ENCODE results near the gene PHTF2. TPM values are rescaled to one million over a fixed set of nuclear protein-coding genes. Genes with fewer than 3 reads are reported as not detected.

Gene PHTF2
- total and polyA plus RNA-seq, 12 donors = 12.8 to 29.1 (median 25.1) TPM

- H3K9me3 ChIP-seq = peaks cover 0 to 4% (median 0%) of the 10 kb centered on the region in 11 donors
- TF ChIP-seq, protein P1, sequence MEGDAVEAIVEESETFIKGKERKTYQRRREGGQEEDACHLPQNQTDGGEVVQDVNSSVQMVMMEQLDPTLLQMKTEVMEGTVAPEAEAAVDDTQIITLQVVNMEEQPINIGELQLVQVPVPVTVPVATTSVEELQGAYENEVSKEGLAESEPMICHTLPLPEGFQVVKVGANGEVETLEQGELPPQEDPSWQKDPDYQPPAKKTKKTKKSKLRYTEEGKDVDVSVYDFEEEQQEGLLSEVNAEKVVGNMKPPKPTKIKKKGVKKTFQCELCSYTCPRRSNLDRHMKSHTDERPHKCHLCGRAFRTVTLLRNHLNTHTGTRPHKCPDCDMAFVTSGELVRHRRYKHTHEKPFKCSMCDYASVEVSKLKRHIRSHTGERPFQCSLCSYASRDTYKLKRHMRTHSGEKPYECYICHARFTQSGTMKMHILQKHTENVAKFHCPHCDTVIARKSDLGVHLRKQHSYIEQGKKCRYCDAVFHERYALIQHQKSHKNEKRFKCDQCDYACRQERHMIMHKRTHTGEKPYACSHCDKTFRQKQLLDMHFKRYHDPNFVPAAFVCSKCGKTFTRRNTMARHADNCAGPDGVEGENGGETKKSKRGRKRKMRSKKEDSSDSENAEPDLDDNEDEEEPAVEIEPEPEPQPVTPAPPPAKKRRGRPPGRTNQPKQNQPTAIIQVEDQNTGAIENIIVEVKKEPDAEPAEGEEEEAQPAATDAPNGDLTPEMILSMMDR (IDR thresholded peaks at IDR 0.05) = no peak
- H3K36me3 ChIP-seq = no peaks in the 10 kb centered on the region
- WGBS, 2 donors = 81 to 88% methylated on average over 4 of the region's 4 CpGs
- ATAC-seq (no peak), DNase-seq (no peak)
- H3K4me3 ChIP-seq = no peak overlapping the region
- H3K4me1 ChIP-seq = no peaks in the 10 kb centered on the region
- H3K27ac ChIP-seq = no peak overlapping the region
- H3K27me3 ChIP-seq = no peaks in the 10 kb centered on the region
- intact Hi-C loops (cut with DNase I) = no loop called here
These were observed 204.1 kb downstream of the PHTF2 start for GRCh38 chr7:78002715-78003114.

DNA sequence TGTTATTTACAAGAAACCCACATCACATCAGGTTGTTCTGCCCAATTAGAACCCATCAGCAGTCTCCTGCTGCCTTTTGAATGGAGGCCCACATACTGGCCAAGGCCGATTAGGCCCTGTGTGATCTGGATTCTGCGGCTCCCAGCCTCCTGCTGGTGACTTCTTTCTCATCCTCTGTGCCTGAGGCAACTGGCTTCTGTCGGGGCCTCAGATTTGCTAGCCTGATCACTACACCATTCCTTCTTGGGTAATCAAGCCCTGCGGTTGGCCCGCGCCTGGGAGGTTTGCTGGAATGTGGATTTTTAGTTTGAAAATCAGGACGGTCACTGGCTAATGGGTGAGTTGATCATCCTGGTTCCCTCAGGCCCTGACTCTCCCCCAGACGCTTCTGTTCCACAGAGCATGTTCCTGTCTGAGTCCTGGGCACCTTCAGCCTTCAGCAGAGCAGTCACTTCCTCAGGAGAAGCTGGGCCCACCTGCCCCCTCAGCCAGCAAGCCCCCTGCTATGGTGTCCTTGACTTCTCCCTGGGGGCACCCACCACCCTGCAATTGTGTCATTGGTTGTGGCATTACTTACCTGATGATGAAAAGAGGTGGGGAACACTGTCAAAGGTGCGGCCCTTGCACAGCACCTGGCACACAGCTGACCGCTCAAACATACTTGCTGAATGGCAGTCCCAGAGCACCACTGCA lies 207.6 kb downstream of the PHTF2 start:
- Histone ChIP-seq H3K36me3 (no peaks in the 10 kb centered on the region), H3K4me1 (no peaks in the 10 kb centered on the region), H3K4me3 (no peak overlapping the region), H3K9me3 (peaks cover 0 to 3% (median 0%) of the 10 kb centered on the region in 11 donors), H3K27me3 (no peaks in the 10 kb centered on the region), H3K27ac (no peak overlapping the region)
- TF ChIP-seq, protein P1 (IDR thresholded peaks at IDR 0.05) = no peak
- 93 to 95% methylated on average over 10 of the region's 10 CpGs for WGBS, 2 donors
- ATAC-seq = no peak
- no peak for DNase-seq
- intact Hi-C loops (cut with DNase I) = no loop called here

Other genes with a start within 250 kb of the PHTF2 start
- gene RSBN1L, start 102.3 kb upstream of the PHTF2 start, total RNA-seq = 10 to 100 TPM in 4 of 10 donors, 1 to 10 TPM in 6; 7.7 to 11.8 (median 10.0) TPM
- 1 to 10 TPM; 3.3 to 9.2 TPM for gene RSBN1L, start 102.3 kb upstream of the PHTF2 start, polyA plus RNA-seq
- gene TMEM60, start 339 bp upstream of the PHTF2 start, total RNA-seq = 1 to 10 TPM; 4.7 to 9.9 (median 7.1) TPM
- 10 to 100 TPM; 13.6 to 15.6 TPM for gene TMEM60, start 339 bp upstream of the PHTF2 start, polyA plus RNA-seq